Activated T-cell treated with anti-CD3 and anti-CD28 coated beads, Interleukin-2, amount 50 U/mL, for 1 hour (primary cell): ENCODE results near the gene DPF3.
A peak's percentile ranks its signal among the peaks of the same experiment; 100 is the strongest.

Source experiments
- DNase-seq: peaks from one replicate; pipeline ENCODE4 v3.0.0-alpha.2; 2020

DPF3 gene

DNA sequence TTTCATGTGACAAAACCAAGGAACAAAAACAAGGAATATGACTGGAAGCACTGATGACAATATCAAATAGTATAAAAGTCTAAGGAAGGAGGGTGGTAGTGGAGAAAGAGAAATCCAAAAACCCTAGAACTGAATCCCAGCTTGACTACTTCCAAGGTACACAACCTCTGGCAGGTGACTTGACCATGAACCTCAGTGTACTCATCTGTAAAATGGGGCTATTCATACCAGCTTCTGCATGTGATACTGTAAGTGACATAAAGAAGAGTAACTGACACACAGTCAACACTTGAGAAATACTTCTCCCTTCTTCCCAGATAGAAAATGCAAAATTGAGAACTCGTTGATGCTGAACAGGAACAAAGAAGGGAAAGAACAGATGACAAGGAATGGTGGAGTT, 10.3 kb upstream of the DPF3 start:
- no peak for DNase-seq

DNA sequence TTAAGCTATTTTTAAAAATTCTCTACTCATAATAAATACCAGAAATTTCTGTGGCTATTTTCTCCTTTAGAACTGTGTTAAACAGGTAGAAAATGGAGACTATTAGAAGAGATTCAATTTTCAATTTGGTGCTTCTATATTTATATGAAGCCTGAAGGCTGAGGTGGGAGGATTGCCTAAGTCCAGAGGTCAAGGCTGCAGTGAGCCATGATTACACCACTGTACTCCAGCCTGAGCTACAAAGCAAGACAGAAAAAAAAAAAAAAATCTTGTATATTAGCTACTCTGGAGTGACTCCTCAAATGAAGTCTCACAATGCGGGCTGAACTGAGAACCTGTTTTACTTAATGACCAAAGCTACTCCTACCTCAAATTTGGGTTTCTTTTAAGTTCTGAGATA, 9.8 kb upstream of the DPF3 start:
- no peak for DNase-seq

- no peak for DNase-seq
Observed at GRCh38 chr14:72902801-72903530, 9.1 kb upstream of the DPF3 start.

DNA sequence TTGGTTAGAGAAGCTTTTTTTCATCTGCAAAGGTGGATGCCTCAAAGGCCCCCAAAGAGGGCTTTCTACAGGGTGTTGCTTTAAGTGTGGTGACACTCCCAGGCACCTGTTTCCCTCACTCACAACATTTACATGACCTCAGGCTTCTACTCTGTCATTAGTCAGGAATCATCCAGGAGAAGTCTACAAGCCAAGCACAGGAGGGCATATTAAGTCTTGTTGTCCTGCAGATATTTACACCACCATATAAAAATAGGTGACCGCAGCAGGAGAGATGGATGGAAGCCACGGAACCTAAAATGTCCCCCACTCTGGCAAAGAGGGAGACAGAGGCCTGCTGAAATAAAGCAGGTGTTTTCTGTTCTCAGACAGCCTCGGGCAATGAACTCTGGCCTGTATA, 7.5 kb upstream of the DPF3 start:
- DNase-seq = no peak

DNA sequence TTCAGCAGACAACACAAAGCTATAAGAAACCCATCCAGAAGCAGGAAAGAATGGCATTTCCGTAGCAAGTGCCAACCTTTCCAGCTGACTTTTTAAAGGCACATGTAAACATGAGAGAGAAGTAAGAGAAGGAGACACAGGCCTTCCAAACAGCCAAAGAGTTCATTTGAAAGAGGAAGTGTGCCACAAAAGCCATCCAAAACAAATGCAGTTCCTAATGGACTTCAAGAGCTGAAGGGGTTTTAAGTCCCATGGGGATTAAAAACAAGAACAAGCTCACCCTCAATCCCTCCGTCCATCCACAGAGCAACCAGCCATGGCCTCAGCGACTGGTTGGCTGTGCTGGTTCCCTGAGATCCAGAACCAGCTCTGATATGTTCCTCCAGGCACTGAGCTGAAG, 4.5 kb upstream of the DPF3 start:
- no peak for DNase-seq

DNA sequence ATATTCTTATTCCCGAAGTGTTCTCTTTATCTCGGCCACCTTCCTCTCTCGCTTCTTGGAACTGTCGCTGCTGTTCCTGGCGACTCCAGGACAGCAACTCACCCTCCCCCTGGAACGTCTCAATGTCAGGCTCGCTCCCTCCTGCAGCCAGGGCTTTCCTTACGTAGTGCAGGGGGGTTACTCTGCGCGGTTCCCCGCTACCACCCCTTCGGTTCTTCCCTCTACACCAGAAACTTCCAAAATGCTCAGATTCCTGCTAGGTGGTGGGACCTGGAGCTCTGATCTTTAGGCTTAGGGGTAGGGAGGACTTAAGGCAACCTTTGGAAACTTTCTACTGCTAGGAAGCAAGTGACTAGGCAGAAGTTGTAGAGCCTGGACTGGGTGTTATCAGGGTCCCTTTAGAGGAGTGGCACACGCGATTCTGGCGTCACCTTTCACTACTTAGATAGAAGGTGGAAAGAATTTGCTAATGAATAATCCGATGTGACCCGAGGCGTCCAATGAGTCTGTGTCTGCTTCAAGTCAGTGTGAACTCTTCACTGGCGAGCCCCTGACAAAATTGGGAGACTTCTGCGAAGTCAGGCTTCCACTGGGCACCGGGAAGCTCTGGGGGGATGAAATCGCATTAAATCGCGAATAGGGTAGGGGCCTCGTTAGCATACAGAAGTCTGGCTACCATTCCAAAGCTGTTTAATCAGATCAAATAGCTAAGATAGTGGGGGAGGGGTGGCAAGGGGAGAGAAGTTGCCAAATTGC, 900 bp upstream of the DPF3 start:
- DNase-seq = peak; percentile 35

DNA sequence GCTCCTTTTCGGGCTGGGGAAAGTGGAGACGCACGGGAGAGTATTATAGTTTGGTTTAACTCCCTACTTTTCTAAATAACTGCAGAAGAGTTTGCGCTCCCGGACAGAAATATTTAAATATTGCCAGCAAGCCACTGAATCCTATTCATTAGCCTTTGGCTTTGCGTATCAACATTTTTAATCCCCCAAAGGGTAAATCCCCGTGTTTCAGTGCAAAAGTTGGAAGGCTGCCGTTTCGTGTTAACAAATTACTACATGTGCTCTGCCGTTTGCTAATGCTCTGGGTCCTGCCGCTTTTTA, 372 bp upstream of the DPF3 start:
- no peak for DNase-seq

- DNase-seq = peak; percentile 51
Observed at GRCh38 chr14:72892879-72893635, 844 bp downstream of the DPF3 start.

GRCh38 chr14:72892103-72892878, 1.6 kb downstream of the DPF3 start:
- peak; percentile 48 for DNase-seq

GRCh38 chr14:72891666-72892102, 2.2 kb downstream of the DPF3 start:
- DNase-seq = no peak

- DNase-seq = no peak
Observed at GRCh38 chr14:72889366-72889765, 4.5 kb downstream of the DPF3 start.

GRCh38 chr14:72888636-72889201, 5.2 kb downstream of the DPF3 start:
- no peak for DNase-seq

DNA sequence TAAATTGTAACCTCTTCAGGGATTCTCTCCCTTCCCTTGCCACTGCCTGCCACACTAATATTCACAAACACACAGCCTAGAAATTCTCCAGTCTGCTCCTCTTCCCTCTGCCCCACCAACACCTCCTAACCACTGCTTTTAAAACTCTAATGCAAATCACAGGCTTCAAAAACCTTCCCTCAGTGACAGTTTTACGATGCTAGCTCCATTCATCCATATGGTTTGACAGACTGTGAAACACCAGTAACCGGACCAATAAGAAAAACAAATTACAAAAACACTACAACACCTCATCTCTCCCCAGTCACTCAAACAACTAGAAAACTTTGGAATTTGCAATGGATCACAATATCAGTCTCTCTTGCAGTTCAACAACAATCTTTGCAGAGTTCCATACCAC, 5.7 kb downstream of the DPF3 start:
- no peak for DNase-seq

DNA sequence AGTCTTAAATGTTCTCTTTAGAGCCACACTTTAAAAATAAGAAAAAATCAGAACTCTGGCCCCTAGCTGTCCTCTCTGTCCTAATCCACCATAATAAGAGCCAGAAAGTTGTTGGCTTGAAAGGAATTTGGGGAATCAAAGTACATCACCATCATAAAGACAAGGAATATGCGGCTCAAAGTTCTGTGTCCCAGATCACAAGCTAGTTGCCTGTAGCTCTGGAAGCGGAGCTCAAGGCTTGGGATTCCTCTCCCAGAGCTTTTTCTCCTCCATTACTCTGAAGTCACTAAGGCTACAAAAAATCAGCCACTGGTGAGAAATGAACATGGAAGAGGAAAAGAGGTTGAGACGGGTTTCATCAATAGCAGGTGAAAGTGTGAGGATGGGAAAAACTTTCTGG, 6.4 kb downstream of the DPF3 start:
- DNase-seq = no peak

- DNase-seq = no peak
Observed at GRCh38 chr14:72884386-72884785, 9.5 kb downstream of the DPF3 start.

- DNase-seq = no peak
Observed at GRCh38 chr14:72883961-72884360, 9.9 kb downstream of the DPF3 start.

DNA sequence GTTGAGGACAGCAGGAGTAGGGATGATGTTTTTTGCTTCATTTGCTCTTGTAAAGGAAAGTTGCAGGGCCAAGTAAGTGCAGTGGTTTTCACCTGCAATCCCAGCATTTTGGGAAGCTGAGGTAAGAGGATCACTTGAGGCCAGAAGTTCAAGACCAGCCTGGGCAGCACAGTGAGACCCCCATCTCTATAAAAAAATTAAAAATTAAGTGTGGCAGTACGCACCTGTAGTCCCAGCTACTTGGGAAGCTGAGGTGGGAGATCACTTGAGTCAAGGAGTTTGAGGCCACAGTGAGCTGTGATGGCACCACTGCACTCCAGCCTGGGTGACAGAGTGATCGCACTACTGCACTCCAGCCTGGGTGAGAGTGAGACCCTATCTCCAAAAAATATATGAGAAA, 10.8 kb downstream of the DPF3 start:
- no peak for DNase-seq

DNA sequence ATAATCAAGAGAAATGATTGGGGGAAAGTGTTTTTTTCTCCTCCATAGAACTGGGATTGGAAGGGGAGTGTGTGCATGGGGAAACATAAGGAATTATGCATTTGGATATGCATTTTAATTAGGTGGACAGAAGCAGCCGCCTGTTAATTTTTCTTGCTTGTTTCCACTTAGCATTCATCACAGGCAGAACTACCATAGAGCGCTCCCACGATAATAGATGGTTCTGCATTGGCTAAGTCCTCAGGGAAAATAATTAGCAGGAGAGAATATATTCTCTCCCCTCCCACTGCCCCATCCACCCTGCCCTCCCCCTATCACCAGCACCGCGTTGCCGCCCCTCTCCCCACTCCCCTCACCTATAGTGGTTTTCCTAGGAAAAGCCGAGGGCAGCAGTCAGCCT, 11.4 kb downstream of the DPF3 start:
- DNase-seq = no peak

GRCh38 chr14:72882047-72882446, 11.9 kb downstream of the DPF3 start:
- DNase-seq = no peak

DNA sequence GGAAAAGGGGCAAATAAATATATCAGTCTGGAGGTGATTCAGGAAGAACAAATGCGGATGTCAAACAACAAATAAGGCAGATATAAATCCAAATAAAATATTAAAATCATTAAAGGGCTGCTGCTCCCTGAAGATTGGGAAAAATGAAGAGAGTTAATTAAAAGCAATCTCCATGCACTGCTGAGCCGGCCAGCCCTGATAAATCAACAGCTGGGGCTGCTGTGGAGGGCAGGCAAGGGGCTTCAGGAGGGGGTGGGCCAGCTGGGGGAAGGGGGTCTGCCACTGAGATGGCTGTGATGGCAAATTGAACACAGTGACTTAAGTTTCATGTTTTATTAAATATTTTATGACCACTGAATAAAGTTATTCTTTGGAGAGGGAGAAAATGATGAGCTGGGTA, 12.4 kb downstream of the DPF3 start:
- no peak for DNase-seq

DNA sequence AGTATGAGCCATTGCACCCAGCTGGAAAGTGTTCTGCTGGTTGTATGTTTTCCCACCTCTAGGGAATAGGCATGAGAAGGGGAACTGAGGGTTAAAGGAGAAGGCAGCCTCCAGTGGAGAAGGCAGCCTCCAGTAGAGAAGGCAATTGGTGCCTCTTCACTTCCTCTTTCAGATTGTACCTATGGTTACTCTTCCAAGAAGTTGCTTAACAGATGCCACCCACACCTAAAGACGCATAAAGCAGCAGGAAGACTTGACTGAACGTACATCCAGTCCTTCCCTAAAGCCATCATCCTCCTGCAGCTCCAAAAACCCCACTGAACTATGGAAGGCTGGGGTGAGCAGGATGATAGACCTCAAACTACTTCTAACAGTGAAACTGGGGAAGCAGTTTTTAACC, 13.1 kb downstream of the DPF3 start:
- DNase-seq = no peak

DNA sequence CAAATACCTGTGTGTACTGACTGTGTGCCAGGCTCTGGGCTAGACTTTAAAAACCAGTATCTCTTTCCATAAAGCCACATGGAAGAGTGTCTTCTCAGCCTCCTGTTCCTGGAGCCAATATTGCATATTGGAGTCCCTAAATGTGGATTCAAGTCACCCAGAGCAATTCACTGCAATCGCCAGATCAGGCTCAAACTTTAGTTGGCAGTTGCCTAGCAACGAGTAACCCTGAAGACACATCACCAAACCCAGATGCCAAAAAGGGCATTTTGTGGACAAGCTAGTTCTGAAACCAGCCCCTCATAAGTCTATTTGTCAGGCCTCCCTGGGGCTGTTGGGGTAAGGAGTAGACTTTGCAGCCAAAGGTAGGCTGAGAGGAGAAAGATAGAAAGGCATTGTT, 13.7 kb downstream of the DPF3 start:
- DNase-seq = no peak

DNA sequence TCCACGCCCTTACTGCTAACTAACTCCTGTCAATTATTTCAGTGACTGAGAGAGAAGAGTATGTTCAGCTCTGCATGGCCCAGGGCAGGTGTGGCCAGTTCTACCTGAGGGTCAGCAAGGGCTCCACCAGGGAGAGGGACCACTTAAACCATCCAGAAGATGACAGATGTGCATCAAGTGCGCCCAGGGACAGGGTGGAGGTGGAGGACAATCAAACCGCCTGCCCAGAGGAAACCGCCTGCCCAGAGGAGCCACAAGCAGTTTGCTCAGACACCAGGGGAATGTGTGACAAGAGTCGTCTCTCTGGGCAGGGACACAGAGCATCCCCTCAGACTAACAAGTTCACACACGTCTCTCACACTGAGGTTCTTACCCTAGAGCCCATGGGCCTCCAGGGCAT, 14.5 kb downstream of the DPF3 start:
- DNase-seq = no peak
